ENCODE results near the gene POU3F1.

- TF ChIP-seq, protein P1, sequence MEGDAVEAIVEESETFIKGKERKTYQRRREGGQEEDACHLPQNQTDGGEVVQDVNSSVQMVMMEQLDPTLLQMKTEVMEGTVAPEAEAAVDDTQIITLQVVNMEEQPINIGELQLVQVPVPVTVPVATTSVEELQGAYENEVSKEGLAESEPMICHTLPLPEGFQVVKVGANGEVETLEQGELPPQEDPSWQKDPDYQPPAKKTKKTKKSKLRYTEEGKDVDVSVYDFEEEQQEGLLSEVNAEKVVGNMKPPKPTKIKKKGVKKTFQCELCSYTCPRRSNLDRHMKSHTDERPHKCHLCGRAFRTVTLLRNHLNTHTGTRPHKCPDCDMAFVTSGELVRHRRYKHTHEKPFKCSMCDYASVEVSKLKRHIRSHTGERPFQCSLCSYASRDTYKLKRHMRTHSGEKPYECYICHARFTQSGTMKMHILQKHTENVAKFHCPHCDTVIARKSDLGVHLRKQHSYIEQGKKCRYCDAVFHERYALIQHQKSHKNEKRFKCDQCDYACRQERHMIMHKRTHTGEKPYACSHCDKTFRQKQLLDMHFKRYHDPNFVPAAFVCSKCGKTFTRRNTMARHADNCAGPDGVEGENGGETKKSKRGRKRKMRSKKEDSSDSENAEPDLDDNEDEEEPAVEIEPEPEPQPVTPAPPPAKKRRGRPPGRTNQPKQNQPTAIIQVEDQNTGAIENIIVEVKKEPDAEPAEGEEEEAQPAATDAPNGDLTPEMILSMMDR (IDR thresholded peaks at IDR 0.05; ENCODE audit: insufficient read depth, low read length), result no peak
- no peak for TF ChIP-seq SPI1 (IDR thresholded peaks at IDR 0.05; ENCODE audit: borderline replicate concordance, low read depth)
- no peak for TF ChIP-seq POLR2AphosphoS5 (IDR thresholded peaks at IDR 0.05; ENCODE audit: low read depth)
- TF ChIP-seq, protein P2, sequence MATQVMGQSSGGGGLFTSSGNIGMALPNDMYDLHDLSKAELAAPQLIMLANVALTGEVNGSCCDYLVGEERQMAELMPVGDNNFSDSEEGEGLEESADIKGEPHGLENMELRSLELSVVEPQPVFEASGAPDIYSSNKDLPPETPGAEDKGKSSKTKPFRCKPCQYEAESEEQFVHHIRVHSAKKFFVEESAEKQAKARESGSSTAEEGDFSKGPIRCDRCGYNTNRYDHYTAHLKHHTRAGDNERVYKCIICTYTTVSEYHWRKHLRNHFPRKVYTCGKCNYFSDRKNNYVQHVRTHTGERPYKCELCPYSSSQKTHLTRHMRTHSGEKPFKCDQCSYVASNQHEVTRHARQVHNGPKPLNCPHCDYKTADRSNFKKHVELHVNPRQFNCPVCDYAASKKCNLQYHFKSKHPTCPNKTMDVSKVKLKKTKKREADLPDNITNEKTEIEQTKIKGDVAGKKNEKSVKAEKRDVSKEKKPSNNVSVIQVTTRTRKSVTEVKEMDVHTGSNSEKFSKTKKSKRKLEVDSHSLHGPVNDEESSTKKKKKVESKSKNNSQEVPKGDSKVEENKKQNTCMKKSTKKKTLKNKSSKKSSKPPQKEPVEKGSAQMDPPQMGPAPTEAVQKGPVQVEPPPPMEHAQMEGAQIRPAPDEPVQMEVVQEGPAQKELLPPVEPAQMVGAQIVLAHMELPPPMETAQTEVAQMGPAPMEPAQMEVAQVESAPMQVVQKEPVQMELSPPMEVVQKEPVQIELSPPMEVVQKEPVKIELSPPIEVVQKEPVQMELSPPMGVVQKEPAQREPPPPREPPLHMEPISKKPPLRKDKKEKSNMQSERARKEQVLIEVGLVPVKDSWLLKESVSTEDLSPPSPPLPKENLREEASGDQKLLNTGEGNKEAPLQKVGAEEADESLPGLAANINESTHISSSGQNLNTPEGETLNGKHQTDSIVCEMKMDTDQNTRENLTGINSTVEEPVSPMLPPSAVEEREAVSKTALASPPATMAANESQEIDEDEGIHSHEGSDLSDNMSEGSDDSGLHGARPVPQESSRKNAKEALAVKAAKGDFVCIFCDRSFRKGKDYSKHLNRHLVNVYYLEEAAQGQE (IDR thresholded peaks at IDR 0.05; ENCODE audit: insufficient replicate concordance, low read depth), result no peak
These were observed 17.4 kb downstream of the POU3F1 start for GRCh38 chr1:38029081-38029681.
